NCI-H460 (cell line): ENCODE results near the gene ATP2A3. TPM values are rescaled to one million over a fixed set of nuclear protein-coding genes. Genes with fewer than 3 reads are reported as not detected.
"Not testable (repeated sequence)": the region's sequence is repeated elsewhere in the genome, so short reads cannot be mapped to it uniquely, and the experiment has no call there.

Source experiments
- DNase-seq: peaks from one replicate; pipeline ENCODE4 v3.0.0-alpha.2; 2016; ENCODE audit warnings: low read depth; ENCODE audit errors: extremely low read depth
- total RNA-seq: library from RNA; depleted of rRNA; stranded (reverse); fragments of >200 nt; shearing (Covaris generic); gene quantifications from 2 replicates; pipeline ENCODE4 v1.2.3, GENCODE V29; 2014

The ATP2A3 gene
- total RNA-seq, 1 experiment from 2014 or later: 3.5 TPM

DNA sequence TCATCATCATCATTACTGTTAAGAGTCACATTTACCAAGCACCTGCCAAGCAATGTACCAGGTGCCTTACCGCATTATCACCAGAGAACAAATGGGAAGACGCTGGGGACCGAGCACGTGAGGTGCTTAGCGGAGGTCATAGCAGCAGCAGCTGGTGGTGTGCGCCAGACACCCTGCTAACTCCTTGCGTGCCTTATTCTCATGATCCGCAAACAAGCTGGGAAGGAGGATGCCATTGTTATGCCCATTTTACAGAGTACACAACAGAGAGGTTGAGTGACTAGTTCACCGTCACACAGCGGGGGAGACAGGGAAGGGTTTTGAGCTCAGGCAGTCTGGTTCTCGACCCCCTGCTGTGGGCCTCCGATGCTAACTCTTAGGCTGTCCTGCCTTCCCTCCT is 7.3 kb downstream of the ATP2A3 start:
- DNase-seq: no peak

DNA sequence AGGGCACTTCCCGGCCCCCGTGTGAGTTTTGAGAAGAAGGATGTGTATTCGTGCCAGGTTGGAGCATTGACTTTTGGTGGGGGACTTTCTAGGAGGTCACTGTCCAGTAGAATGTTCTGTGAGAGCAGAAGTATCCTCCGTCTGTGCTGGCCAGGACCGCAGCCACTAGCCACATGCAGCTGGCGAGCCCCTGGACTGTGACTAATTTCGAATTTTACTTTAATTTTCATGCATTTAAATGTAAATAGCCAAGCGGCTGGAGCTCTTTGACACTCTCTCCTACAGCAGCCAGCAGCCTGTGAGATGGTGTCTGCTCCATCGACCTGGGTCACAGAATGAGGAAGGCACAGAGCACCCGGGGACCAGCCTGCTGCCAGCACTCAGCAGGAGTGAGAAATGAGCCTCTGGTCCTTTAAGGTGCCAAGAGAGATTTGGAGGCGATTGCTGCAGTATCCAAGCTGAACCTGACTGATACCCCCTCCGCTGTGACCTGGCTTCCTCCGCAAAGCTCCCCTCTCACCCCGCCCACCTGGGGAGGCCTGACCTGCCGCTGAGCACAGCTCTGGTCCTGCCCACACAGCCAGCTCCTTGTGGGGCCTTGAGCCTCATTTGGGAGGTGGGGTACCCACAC is 7.8 kb downstream of the ATP2A3 start:
- no peak for DNase-seq

DNA sequence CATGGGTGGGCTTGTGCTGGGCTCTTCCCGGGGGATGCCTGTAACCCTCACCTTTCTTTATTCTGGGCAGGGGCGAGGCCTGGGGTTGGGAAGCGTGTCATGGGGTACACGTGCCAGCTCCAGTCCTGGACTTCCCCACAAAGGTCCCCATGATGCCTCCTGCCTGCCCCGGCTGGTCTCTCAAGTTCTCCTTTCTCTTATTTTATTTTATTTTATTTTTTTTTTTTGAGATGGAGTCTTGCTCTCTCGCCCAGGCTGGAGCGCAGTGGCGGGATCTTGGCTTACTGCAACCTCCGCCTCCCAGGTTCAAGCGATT is 8.6 kb downstream of the ATP2A3 start:
- no peak for DNase-seq

DNA sequence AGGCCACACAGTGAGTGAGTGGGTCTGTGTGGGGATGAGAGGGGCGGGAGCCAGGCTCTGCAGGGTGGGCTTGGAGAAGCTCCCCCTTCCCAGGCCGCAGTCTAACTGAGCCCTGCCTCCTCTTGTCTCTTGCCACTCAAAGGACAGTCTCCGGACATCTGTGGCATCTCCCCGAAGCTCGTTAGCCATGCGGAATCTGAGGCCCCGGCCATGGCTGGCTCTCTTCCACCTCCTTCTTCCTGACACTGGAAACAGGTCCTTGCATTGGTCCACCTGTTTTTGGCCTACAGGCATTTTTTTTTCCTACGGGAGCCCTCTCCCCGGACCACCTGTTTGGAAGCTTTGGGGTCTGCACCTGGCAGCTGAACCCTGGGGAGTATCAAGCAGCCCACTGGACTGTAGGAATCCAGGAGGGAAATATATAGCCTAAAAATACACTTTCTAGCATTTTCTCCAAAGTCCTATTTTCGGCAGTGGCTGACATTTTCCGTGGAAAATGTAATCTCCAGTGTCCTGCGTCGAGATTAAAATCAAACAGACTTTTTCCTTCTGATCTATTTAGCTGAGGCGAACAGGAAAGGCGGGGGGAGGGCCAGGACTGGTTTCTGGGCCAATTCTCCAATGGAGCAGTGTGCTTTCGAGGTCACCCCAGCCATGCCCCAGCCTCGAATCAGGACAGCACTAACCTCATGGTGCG is 9.1 kb downstream of the ATP2A3 start:
- DNase-seq: no peak

DNA sequence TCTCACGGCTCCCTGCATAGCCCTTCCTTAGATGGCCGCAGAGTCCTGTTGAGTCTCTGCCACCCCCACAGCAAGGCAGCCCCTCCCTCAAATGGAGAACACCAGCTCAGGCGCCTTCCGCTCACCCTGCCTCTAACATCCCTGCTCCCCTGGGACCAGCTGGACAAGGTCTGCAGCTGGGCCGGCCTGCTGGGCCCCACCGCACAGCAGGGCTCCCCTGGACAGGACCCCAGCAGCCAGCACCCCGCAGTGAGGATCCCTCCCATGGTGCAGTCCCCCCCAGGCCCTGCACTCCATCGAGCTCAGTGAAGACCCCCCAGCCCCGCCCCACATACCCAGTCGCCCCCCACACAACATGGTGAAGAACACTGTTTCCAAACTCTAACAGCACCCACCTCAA is 10.2 kb downstream of the ATP2A3 start:
- no peak for DNase-seq

DNA sequence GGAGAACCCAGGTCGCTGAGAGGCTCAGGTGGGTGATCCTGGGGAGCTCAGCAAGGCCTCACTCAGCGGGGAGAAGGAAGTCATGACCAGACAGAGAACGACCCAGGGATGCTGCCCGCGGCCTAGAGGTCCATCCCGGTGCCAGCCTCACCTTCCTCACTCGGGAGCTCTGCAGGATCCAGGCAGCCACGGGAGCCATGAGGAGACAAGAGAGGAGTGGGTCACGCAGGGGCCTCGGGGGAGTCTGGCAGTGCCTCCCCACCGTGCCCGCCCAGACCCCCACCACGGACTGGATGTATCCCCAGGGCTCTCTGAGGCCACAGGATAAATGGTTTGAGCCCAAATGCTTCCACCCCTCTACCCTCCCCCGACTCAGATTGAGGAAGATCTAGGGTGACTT is 10.7 kb downstream of the ATP2A3 start:
- no peak for DNase-seq

DNA sequence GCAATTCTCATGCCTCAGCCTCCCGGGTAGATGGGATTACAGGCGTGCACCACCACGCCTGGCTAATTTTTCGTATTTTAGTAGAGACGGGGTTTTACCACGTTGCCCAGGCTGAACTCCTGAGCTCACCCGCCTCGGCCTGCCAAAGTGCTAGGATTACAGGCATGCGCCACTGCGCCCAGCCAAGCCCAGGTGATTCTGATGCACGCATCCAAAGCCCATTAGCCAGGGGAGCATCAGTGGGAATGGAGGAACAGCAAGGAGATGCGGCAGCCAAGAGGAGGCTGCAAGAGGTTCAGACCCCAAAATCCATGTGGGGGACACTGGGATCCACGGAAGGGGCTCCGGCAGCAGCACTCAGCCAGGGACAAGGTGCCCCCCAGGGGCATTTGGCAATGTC is 12.1 kb downstream of the ATP2A3 start:
- no peak for DNase-seq

DNA sequence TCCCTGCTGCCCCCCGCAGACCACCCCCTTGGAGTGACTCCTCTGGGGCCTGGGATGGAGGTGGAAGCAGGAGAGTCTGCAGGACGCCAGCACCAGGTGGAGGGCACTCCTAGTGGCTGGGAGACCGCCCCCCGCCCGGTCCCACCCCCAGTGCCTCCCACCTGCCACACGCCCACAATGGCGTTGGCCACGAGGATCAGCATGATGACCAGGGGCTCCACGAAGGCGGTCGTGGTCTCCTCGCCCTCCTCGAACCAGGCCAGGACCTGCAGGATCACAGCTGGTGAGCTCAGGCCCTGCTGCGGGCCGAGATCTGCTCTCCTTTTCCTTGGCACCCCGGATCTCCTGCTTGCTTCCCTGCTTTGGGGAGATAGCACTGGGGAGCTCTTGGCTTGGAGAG is 12.8 kb downstream of the ATP2A3 start:
- DNase-seq: no peak

DNA sequence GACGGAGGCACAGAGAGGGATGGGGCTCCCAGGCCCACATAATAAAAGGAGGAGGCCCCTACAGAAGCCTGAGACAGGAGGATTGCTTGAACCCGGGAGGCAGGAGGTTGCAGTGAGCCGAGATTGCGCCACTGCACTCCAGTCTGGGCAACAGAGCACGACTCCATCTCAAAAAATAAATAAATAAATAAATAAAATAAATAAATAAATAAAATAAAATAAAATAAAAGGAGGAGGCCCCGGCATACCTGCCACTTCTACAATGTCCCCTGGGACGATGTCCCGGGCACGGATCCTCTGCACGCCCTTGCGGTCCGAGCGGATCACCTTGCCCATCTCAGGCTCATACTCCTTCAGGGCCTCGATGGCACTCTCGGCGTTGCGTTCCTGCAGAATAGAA is 13.2 kb downstream of the ATP2A3 start:
- DNase-seq: no peak

DNA sequence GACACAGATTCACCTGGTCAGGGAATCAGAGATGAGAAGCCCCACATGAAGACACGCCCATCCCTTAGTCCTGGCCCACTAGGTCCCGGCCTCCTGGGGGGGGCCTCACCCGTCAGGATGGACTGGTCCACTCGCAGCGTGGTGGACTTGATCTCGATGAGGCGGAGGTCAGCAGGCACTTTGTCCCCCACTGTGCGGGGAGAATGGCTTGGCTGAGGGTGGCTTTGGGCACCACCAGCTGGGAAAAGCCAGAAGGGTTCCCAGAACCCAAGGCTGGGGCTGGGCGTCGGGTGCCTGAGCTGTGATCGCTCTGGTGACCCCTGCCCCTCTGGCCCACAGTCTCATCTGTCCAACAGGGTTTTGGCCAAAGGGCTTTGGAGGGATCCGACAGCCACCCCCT is 13.7 kb downstream of the ATP2A3 start:
- no peak for DNase-seq

DNA sequence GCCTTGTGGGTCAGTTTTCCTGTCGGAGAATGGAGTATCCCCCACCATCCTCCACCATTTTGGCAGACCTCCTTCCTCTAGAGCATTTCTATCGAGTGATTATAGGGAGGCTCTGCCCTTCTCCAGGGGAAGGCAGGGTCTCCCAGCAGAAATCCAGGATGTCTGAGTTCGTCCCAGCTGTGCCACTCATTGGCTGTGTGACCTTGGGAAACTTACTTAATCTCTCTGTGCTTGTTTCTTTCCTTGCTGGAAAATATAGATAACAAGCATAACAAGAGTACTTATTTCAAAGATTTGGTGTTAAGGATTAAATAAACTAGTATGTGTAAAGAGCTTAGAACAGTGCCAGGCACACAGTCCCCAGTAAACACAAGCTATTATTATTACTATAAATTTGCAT is 14.8 kb downstream of the ATP2A3 start:
- DNase-seq: no peak

DNA sequence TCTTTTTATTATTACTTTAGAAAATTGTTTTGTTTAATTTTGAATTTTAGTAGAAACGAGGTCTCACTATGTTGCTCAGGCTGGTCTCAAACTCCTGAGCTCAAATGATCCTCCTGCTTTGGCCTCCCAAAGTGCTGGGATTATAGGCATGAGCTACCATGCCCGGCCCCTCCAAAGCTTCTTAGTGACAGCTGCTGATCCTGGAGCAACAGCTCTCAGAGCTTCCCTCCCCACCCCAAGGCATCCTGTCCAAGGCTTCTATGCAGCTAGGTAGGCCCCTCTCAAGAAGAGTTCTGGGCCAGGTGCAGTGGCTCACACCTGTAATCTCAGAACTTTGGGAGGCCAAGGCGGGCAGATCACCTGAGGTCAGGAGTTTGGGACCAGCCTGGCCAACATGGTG is 15.7 kb downstream of the ATP2A3 start:
- not testable (repeated sequence) for DNase-seq

DNA sequence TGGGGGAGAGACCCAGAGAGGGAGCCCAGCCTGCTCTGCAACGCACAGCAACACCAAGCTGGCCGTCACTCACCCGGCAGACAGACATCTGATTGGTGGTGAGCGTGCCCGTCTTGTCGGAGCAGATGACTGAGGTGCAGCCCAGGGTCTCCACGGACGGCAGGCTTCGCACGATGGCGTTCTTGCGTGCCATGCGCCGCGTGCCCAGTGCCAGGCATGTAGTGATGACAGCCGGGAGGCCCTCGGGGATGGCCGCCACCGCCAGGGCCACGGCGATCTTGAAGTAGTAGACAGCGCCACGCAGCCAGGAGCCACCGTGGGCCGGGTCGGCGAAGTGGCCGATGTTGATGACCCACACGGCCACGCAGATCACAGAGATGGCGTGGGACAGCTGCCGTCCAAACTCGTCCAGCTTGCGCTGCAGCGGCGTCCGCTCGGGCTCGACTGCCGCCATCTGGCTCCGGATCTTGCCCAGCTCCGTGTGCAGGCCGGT is 16.9 kb downstream of the ATP2A3 start:
- no peak for DNase-seq

DNA sequence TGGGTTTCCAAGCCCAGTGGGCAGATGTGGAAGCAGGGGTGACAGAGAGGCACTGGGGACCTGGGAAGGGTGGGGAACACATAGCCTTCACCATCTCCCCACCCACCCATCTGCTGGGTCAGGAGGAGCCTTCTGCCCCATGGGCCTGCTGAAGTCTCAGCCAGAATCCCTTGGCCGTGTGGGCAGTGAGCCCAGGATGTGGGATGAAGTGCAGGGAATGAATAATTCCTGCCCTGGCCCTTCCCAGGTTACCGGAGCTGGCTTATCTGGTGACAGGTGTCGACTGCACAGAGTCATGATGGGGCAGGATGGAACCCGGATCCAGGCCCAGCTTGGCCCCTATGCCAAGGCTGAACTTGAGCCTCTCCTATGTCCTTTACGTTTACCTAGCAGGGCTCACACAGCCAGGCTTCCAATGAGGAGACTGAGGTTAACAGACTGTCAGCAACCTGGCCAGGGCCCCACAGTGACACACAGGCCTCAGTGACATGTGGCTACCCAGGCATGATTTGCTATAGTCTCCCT is 17.5 kb downstream of the ATP2A3 start:
- DNase-seq: no peak

DNA sequence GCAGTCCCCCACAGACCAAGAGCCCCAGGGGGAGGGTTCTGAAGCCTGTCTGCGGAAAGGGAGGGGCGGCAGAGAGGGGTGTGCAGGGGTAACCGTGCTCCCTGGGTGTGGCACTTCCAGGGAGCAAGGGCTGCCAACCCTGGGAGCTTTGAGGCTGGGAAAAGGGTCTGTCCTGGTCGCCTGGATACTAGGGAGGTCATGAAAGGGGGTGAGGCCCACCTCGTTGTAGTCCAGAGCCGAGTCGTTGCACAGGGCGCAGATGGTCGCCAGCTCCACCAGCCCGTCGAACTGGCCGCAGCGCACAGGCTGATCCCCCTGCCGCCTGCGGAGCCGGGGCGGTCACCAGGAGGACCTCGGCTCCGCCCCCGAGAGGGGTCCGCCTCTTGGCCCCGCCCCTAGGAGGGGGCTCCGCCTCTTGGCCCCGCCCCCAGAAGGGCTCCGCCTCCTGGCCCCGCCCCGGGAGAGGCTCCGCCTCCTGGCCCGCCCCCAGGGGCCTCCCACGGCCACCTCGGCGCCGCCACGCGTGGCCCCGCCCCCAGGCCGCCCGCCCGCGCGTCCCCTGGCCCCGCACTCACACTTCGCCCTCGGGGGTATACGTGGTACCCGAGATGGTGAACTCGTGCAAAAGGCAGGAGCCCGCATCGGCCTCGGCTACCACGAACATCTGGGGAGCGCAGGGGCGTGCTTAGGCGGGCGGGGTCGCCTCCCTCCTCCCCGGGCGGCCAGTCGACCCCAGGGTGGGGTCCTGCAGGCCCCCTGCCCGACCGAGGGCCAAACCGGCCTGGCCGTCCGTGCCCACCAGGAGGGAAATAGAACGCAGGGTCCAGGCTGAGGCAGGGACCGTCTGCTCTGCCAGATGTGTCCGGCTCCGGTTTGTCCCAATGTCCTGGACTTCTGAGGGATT is 19.5 kb downstream of the ATP2A3 start:
- no peak for DNase-seq

DNA sequence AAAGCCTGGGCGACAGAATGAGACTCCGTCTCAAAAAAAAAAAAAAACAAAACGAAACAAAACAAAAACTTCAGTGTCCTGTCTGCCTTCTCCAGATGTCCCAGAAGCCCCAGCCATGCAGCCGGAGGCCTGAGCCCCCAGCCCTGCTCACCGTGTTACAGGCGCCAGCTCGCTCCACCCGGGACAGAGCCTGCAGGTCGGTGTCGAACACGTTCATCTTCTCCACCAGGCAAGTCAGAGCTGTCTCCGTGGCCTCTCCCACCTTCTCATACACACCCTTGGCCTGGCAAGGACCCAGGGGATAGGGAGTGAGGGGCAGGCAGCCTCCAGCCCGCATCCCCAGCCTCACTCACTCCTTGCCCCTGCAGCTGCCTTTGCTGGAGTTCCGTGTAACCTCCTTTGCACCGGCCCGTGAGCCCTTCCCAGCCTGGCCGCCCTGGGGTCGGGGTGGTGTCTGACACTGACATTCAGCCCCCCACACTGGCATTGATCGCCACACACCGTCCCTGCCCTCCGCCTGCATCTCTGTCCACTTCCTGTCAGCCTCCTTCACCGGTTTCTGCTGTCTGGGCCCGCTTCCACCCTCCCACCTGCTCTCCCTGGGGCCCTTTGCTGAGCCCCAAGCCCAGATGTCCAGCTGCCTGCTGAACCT is 20.9 kb downstream of the ATP2A3 start:
- no peak for DNase-seq

DNA sequence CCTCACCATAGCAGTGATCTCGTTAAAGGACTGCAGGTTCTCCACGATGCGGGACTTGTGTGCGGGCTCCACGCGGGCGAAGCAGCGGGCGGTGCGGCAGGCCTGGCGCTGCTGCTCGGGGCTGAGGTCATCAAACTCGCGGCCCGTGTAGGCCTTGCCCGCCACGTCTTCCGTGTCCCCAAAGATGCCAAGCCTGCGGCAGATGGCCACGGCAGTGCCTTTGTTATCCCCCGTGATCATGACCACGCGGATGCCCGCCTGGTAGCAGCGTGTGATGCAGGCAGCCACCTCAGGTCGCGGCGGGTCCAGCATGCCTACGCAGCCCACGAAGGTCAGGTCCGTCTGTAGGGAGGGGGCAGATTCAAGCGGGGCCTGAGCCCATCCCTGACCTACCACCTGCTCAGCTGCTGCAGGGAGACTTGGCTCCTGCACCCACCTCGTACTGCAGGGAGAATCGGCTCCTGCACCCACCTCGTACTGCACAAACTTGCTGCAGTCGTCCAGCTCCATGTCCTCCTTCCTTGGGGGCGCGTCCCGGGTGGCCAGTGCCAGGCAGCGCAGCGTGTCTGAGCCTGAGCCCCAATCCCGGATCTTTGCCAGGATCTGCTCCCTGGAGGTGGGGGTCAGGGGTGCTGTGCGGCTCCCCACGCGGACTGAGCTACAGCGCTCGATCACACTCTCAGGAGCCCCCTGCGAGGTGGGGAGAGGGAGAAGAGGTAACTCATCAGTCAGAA is 23.1 kb downstream of the ATP2A3 start:
- DNase-seq: no peak

DNA sequence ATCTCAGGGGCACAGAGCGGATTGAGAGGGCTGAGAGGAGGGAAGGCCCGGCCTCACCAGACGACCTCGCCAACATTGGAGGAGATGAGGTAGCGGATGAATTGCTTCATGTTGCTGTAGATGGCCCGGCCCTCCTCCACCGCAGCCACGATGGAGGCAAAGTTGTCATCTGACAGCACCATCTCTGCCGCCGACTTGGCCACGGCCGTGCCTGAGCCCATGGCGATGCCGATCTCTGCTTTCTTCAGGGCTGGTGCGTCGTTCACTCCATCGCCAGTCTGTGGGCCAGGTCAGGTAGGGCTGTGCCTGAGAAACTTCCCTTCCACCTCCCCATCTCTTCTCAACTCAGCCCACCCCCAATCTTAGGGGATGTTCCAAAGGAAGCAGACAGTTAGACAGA is 26.9 kb downstream of the ATP2A3 start:
- no peak for DNase-seq

DNA sequence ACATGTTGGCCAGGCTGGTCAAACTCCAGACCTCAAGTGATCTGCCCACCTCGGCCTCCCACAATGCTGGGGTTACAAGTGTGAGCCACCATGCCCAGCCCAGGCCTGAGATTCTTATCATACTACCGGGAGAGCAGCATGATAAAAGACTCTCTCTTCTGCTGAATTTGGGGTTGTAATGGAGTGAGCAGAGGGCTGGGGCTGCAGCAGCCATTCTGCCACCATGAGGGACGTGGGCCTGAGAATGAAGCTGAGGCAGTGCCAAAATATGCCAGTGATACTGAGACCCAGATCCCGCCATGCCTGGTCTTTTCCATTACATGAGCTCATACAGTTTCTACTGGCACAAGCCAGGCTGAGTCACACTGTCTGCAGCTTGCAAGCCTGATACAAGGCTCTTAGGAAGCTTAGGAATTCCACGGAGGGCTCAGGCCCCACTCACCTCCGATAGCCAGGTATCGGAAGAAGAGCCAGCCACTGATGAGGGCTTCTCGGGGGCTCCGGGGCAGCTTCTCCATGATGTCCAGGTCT is 28.3 kb downstream of the ATP2A3 start:
- DNase-seq: no peak

DNA sequence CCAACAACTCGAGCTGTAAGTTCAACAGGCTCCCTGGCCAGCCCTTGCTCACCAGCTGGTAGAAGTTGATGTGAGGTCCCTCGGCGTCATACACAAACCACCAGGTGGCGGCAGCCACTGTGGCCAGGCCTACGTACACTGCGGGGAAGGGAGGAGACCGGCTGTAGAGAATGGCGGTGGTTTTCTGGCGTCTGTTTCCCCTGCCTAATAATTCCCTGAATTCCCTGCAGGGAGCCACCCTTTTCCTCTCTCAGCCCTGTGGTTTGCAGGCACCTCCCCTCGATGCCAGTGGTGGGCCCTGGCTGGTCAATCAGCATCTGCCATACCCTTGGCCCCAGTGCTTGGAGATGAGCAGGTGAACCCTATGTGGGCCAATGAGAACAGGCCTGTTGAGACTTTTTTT is 29.1 kb downstream of the ATP2A3 start:
- peak; percentile 69 for DNase-seq
